ENCODE measurements around the gene CDK2. TPM values are rescaled to one million over a fixed set of nuclear protein-coding genes. Genes with fewer than 3 reads are reported as not detected.

Gene CDK2
- total RNA-seq = 43.2 and 53.2 TPM in 2 replicates

DNA sequence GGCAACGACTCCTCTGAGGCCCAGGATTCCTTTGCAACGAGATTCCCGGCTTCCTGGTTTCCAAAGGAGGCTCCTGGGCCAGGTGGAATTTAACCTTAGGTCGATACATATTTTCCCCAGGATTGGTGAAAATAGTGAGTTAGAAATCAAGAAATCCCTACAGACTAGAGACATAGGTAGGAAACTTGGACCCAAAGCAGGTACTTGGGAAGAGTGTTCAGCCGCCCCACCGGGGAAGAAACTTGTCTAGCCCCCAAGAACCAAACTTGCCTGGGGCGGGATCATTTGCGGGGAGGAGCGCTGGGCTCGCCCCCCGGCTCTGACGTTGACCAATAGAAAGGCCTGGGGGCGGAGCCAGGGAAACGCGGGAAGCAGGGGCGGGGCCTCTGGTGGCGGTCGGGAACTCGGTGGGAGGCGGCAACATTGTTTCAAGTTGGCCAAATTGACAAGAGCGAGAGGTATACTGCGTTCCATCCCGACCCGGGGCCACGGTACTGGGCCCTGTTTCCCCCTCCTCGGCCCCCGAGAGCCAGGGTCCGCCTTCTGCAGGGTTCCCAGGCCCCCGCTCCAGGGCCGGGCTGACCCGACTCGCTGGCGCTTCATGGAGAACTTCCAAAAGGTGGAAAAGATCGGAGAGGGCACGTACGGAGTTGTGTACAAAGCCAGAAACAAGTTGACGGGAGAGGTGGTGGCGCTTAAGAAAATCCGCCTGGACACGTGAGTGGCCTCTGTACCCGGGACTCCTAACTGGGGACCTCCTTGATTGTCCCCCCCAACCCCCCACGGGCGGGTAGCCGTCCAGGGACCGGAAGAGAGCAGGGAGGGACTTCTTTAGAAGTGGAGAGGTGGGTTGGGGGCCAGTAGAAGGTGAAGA, at the start of gene CDK2:
CDK2 (plus strand) TSS at position 423 of the 874 bp plus-strand sequence; CDS start at position 602, 179 bp downstream.

GRCh38 chr12:55927588-55928502, 38.8 kb upstream of the CDK2 start, which contains the start of gene PYM1:
Gene PYM1, minus strand, starts transcription at chr12:55927894. Its CDS starts 133 bp downstream, at chr12:55927761.

GRCh38 chr12:55930771-55931316, 35.8 kb upstream of the CDK2 start, which contains the start of gene DGKA:
Gene DGKA, plus strand, starts transcription at chr12:55931162. Its CDS starts 5,342 bp downstream, at chr12:55936504.

GRCh38 chr12:55965941-55966407, 656 bp upstream of the CDK2 start, which contains the start of gene PMEL:
Gene PMEL, minus strand, starts transcription at chr12:55966042. Its CDS starts 31 bp downstream, at chr12:55966011.

GRCh38 chr12:55973599-55974307, 7.1 kb downstream of the CDK2 start, which contains the start of gene RAB5B:
Gene RAB5B, plus strand, starts transcription at chr12:55974078. Its CDS starts 12,883 bp downstream, at chr12:55986961.

GRCh38 chr12:55996715-55997534, 30.3 kb downstream of the CDK2 start, which contains the start of gene SUOX:
Gene SUOX, plus strand, starts transcription at chr12:55997276. Its CDS starts 4,946 bp downstream, at chr12:56002222.

GRCh38 chr12:56020423-56021184, 54.0 kb downstream of the CDK2 start, which contains the start of gene IKZF4:
Gene IKZF4, plus strand, starts transcription at chr12:56021043. Its CDS starts 451 bp downstream, at chr12:56021494.

Other genes with a start within 250 kb of the CDK2 start
- gene RDH5, start 246.4 kb upstream of the CDK2 start, total RNA-seq = 1.3 and 1.5 TPM in 2 replicates
- gene CD63, start 237.8 kb upstream of the CDK2 start, total RNA-seq = 713 and 1,112 TPM in 2 replicates
- 4.5 and 8.6 TPM in 2 replicates for gene GDF11, start 223.7 kb upstream of the CDK2 start, total RNA-seq
- 97.2 and 125 TPM in 2 replicates for gene SARNP, start 149.1 kb upstream of the CDK2 start, total RNA-seq
- 21.3 and 22.2 TPM in 2 replicates for gene ORMDL2, start 148.8 kb upstream of the CDK2 start, total RNA-seq
- 32.4 and 43.6 TPM in 2 replicates for gene DNAJC14, start 137.2 kb upstream of the CDK2 start, total RNA-seq
- 0.36 and 0.53 TPM in 2 replicates for gene MMP19, start 123.9 kb upstream of the CDK2 start, total RNA-seq
- 22.2 and 27.8 TPM in 2 replicates for gene PYM1, start 38.9 kb upstream of the CDK2 start, total RNA-seq
- gene DGKA, start 35.7 kb upstream of the CDK2 start, total RNA-seq = 62.8 and 69.4 TPM in 2 replicates
- gene PMEL, start 788 bp upstream of the CDK2 start, total RNA-seq = 0.36 and 0.40 TPM in 2 replicates
- gene RAB5B, start 7.2 kb downstream of the CDK2 start, total RNA-seq = 57.3 and 71.9 TPM in 2 replicates
- gene SUOX, start 30.4 kb downstream of the CDK2 start, total RNA-seq = 19.5 and 24.8 TPM in 2 replicates
- 1.3 and 1.9 TPM in 2 replicates for gene IKZF4, start 54.2 kb downstream of the CDK2 start, total RNA-seq
- 1,015 and 1,043 TPM in 2 replicates for gene RPS26, start 75.1 kb downstream of the CDK2 start, total RNA-seq
- gene ERBB3, start 113.3 kb downstream of the CDK2 start, total RNA-seq = 0.43 TPM in 1 of 2 replicates, not detected in the other
- 284 and 285 TPM in 2 replicates for gene PA2G4, start 137.7 kb downstream of the CDK2 start, total RNA-seq
- gene RPL41, start 149.8 kb downstream of the CDK2 start, total RNA-seq = 2,466 and 4,153 TPM in 2 replicates
- gene ZC3H10, start 151.4 kb downstream of the CDK2 start, total RNA-seq = 6.2 and 6.5 TPM in 2 replicates
- 259 and 330 TPM in 2 replicates for gene ESYT1, start 161.4 kb downstream of the CDK2 start, total RNA-seq
- 51.1 and 67.2 TPM in 2 replicates for gene MYL6B, start 185.8 kb downstream of the CDK2 start, total RNA-seq
- 1,508 and 2,188 TPM in 2 replicates for gene MYL6, start 191.5 kb downstream of the CDK2 start, total RNA-seq
- gene SMARCC2, start 222.7 kb downstream of the CDK2 start, total RNA-seq = 72.1 and 75.0 TPM in 2 replicates